Parathyroid adenoma (tissue), 2 donors: ENCODE measurements around the gene PRR13.
"Not testable (repeated sequence)": the region's sequence is repeated elsewhere in the genome, so short reads cannot be mapped to it uniquely, and the experiment has no call there.

Source experiments
- H2AFZ ChIP-seq: fragments of 300-600 bp; sonication (generic); one replicate; pipeline ENCODE4 v1.7.0; 2017; ENCODE audit warnings: antibody characterized with exemption, mild to moderate bottlenecking
- H3K27ac ChIP-seq: fragments of 300-600 bp; sonication (generic); one replicate; pipeline ENCODE4 v1.7.0; 2017
- H3K27me3 ChIP-seq: fragments of 300-600 bp; sonication (generic); one replicate; pipeline ENCODE4 v1.7.0; 2017; ENCODE audit warnings: low read length; ENCODE audit not compliant: control insufficient read depth, insufficient read depth
- H3K36me3 ChIP-seq: fragments of 300-600 bp; sonication (generic); one replicate; pipeline ENCODE4 v1.7.0; 2017; ENCODE audit warnings: low read length; ENCODE audit not compliant: control insufficient read depth, insufficient read depth
- H3K4me1 ChIP-seq: fragments of 300-600 bp; sonication (generic); one replicate; pipeline ENCODE4 v1.7.0; 2017; ENCODE audit warnings: control low read depth
- H3K4me2 ChIP-seq: fragments of 300-600 bp; sonication (generic); one replicate; pipeline ENCODE4 v1.7.0; 2017; ENCODE audit warnings: low read length
- H3K4me3 ChIP-seq: fragments of 300-600 bp; sonication (generic); one replicate; pipeline ENCODE4 v1.7.0; 2017; ENCODE audit warnings: low read depth, low read length
- H3K79me2 ChIP-seq: fragments of 300-600 bp; sonication (generic); one replicate; pipeline ENCODE4 v1.7.0; 2017; ENCODE audit warnings: control low read depth
- H3K9ac ChIP-seq: fragments of 300-600 bp; sonication (generic); one replicate; pipeline ENCODE4 v1.7.0; 2017; ENCODE audit warnings: mild to moderate bottlenecking
- H3K9me3 ChIP-seq: fragments of 300-600 bp; sonication (generic); one replicate; pipeline ENCODE4 v1.7.0; 2017; ENCODE audit warnings: low read length; ENCODE audit not compliant: control insufficient read depth
- TF ChIP-seq, protein P1 (sequence below): fragments of 300-600 bp; sonication (generic); IDR thresholded peaks from one replicate; pipeline ENCODE4 v1.7.0; 2017; ENCODE audit warnings: antibody characterized with exemption, mild to moderate bottlenecking
- donor health status: primary hyperparathyroidism.

The PRR13 gene

DNA sequence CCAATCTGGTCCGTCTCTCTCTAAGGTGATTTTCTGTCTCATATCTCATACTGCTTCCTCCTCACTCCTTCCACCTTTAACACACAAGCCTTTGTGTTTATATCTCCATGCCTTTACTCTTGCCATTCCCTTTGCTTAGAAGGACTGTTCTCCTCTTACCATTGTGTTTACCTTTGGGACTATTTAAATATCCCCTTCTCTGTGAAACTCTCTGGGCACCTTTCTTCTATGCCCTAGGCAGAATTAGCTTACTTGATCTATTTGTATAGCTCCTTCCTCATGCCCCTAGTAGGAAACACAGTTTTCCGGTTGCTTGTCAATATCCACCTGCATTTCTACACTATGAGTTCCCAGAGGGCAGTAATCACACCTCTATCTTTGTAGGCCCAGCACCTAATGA, 21.8 kb upstream of the PRR13 start:
- Histone ChIP-seq H3K9ac (no peak overlapping the region), H3K4me1 (peaks cover 5% of the 10 kb centered on the region), H3K36me3 (no peaks in the 10 kb centered on the region), H3K27ac (no peak overlapping the region), H3K4me2 (no peak overlapping the region), H2AFZ (no peak overlapping the region), H3K4me3 (no peak overlapping the region), H3K27me3 (no peaks in the 10 kb centered on the region), H3K79me2 (no peaks in the 10 kb centered on the region), H3K9me3 (no peaks in the 10 kb centered on the region)
- TF ChIP-seq, protein P1, sequence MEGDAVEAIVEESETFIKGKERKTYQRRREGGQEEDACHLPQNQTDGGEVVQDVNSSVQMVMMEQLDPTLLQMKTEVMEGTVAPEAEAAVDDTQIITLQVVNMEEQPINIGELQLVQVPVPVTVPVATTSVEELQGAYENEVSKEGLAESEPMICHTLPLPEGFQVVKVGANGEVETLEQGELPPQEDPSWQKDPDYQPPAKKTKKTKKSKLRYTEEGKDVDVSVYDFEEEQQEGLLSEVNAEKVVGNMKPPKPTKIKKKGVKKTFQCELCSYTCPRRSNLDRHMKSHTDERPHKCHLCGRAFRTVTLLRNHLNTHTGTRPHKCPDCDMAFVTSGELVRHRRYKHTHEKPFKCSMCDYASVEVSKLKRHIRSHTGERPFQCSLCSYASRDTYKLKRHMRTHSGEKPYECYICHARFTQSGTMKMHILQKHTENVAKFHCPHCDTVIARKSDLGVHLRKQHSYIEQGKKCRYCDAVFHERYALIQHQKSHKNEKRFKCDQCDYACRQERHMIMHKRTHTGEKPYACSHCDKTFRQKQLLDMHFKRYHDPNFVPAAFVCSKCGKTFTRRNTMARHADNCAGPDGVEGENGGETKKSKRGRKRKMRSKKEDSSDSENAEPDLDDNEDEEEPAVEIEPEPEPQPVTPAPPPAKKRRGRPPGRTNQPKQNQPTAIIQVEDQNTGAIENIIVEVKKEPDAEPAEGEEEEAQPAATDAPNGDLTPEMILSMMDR = no peak

DNA sequence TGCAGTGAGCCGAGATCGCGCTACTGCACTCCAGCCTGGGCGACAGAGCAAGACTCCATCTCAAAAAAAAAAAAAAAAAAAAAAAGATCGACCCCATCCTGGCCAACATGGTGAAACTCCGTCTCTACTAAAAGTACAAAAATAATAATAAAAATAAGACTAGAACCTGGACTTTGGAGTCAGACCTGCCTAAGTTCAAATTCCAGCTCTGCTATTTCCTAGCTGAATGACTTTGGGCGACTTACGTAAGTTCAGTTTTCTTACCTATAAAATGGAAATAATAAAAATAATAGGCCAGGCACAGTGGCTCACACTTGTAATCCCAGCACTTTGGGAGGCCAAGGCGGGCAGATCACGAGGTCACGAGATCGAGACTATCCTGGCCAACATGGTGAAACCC, 19.3 kb upstream of the PRR13 start:
- not testable (repeated sequence) for H2AFZ ChIP-seq, H3K4me1 ChIP-seq, H3K27ac ChIP-seq, H3K4me3 ChIP-seq, H3K36me3 ChIP-seq, H3K9me3 ChIP-seq, H3K4me2 ChIP-seq, H3K27me3 ChIP-seq, H3K79me2 ChIP-seq, H3K9ac ChIP-seq

DNA sequence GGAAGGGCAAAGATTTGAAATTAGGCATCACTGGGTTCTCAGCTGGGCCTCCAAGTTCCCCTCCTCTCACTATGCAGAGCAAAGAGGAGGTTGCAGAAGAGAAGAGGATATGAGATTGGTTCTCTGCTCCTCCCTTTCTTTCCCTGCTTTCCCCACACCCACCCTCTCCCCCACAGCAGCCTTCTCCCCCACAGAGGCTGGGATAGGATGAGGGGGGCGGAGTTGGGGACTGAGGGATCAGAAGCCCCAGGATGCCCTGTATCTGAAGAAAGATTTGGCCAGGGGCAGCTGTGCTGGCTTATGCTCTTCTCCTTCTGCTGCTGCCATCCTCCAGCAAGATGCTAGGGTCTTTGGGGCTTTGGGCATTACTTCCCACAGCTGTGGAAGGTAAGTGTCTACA, 17.9 kb upstream of the PRR13 start, which contains the start of gene AMHR2:
TSS of gene AMHR2 (plus strand) at position 259 of the 400 bp plus-strand sequence. CDS start at position 339, 80 bp downstream.
- no peaks in the 10 kb centered on the region for H3K9me3 ChIP-seq
- H3K36me3 ChIP-seq = no peaks in the 10 kb centered on the region
- H2AFZ ChIP-seq = no peak within 1 kb of the TSS
- H3K27me3 ChIP-seq = no peaks in the 10 kb centered on the region
- no peaks in the 10 kb centered on the region for H3K4me1 ChIP-seq
- no peaks in the 10 kb centered on the region for H3K79me2 ChIP-seq
- TF ChIP-seq, protein P1 = no peak
- no peak within 1 kb of the TSS for H3K27ac ChIP-seq
- H3K4me2 ChIP-seq = no peak within 1 kb of the TSS
- H3K9ac ChIP-seq = no peak within 1 kb of the TSS
- H3K4me3 ChIP-seq = no peak within 1 kb of the TSS

DNA sequence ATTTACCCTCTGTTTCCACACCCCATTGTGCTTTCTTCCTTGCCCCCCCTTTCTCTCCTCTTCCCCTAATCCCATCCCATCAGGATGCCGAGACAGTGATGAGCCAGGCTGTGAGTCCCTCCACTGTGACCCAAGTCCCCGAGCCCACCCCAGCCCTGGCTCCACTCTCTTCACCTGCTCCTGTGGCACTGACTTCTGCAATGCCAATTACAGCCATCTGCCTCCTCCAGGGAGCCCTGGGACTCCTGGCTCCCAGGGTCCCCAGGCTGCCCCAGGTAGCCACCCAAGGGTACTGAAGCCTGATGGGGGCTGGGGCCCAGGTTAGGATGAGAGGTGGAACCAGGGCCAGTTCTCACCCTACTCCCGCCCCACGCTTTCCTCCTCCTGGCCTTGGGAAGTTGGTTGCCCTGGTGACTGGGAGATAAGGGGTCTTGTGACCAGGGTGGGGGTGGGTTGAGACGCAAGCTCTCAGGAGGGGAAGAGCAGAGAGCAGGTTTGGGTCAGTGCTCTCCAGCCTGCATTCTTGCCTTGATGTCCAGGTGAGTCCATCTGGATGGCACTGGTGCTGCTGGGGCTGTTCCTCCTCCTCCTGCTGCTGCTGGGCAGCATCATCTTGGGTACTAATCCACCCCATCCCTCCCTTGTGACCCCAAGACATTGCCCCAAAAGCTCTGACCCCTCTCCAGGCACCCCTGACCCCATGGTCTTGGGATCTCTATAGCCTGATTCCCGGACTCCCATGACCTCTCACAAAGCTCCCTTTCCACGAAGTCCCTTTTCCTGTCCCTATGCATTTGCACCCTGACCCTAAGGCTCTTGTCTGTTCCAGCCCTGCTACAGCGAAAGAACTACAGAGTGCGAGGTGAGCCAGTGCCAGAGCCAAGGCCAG, 16.7 kb upstream of the PRR13 start:
- Histone ChIP-seq H2AFZ (no peak overlapping the region), H3K27ac (no peak overlapping the region), H3K4me1 (no peaks in the 10 kb centered on the region), H3K36me3 (no peaks in the 10 kb centered on the region), H3K9me3 (no peaks in the 10 kb centered on the region), H3K9ac (no peak overlapping the region), H3K4me2 (no peak overlapping the region), H3K79me2 (no peaks in the 10 kb centered on the region), H3K4me3 (no peak overlapping the region), H3K27me3 (no peaks in the 10 kb centered on the region)
- TF ChIP-seq, protein P1 = no peak

DNA sequence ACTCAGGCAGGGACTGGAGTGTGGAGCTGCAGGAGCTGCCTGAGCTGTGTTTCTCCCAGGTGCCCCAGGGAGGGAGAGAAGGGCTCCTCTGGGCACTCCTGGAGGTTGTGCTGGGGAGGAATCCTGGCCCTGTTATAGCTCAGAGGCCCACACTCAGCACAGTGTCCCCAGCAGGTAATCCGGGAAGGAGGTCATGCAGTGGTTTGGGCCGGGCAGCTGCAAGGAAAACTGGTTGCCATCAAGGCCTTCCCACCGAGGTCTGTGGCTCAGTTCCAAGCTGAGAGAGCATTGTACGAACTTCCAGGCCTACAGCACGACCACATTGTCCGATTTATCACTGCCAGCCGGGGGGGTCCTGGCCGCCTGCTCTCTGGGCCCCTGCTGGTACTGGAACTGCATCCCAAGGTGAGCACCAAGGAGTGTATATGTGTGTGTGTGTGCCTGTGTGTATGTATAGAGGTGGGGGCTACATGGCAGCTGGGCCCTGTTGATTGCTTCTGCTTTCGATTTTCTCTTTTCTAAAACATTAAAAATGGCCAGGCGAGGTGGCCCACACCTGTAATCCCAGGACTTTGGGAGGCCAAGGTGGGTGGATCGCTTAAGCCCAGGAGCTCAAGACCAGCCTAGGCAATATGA, 15.9 kb upstream of the PRR13 start:
- Histone ChIP-seq H3K27me3 (no peaks in the 10 kb centered on the region), H3K36me3 (no peaks in the 10 kb centered on the region), H3K4me3 (no peak overlapping the region), H3K9ac (no peak overlapping the region), H3K9me3 (no peaks in the 10 kb centered on the region), H3K4me2 (no peak overlapping the region), H2AFZ (no peak overlapping the region), H3K27ac (no peak overlapping the region), H3K4me1 (peaks cover 3% of the 10 kb centered on the region), H3K79me2 (no peaks in the 10 kb centered on the region)
- TF ChIP-seq, protein P1 = no peak
